SK-N-SH (cell line): ENCODE measurements around the gene FSD2. TPM values are rescaled to one million over a fixed set of nuclear protein-coding genes. Genes with fewer than 3 reads are reported as not detected.

Experiments
- CTCF ChIA-PET: fragments of 300-600, 350-600 bp; formaldehyde crosslinking; extraction: SDS; loops from one replicate; lab custom pipeline; 2021; lab: Yijun Ruan, JAX
- POLR2A ChIA-PET: fragments of 350-600 bp; sonication (Branson Sonifier 250); formaldehyde crosslinking; extraction: SDS; loops from one replicate; lab custom pipeline; 2020; ENCODE audit warnings: antibody characterized with exemption, inconsistent platforms; lab: Yijun Ruan, JAX
- DNase-seq: peaks from one replicate; pipeline ENCODE4 v3.0.0; 2012
- H2AFZ ChIP-seq: fragments of 200-600 bp; sonication (generic); 2 replicates; pipeline ENCODE4 v1.8.1; 2016; ENCODE audit warnings: antibody characterized with exemption, mild to moderate bottlenecking, low read depth
- H3F3A ChIP-seq: fragments of 200-600 bp; sonication (generic); replicated peaks from 2 replicates; pipeline ENCODE3; 2016; ENCODE audit warnings: antibody characterized with exemption, mild to moderate bottlenecking; ENCODE audit not compliant: insufficient read depth
- H3K27ac ChIP-seq, 2 experiments: fragments of 200-500 bp in 1 of 2; fragments of 200-600 bp in 1 of 2; sonication (Bioruptor generic) in 1 of 2; sonication (generic), shearing (Covaris generic) in 1 of 2; 2 replicates each; pipeline versions ENCODE4 v1.5.1 to v1.6.1; 2014 to 2016; ENCODE audit warnings: low read depth in 2 of 2, inconsistent platforms in 1 of 2, low read length in 1 of 2, mild to moderate bottlenecking in 1 of 2, mixed read lengths in 1 of 2
- H3K27me3 ChIP-seq: fragments of 200-600 bp; sonication (generic), shearing (Covaris generic); 2 replicates; pipeline ENCODE4 v1.6.1; 2016; ENCODE audit warnings: mixed run types; ENCODE audit not compliant: insufficient read depth
- H3K36me3 ChIP-seq, 2 experiments: fragments of 200-500 bp in 1 of 2; fragments of 200-600 bp in 1 of 2; sonication (Bioruptor generic) in 1 of 2; sonication (generic) in 1 of 2; replicated peaks in 1 of 2; 2 replicates each; pipeline versions ENCODE3 to v1.5.1; 2014 to 2016; ENCODE audit warnings: low read length in 1 of 2, mild to moderate bottlenecking in 1 of 2; ENCODE audit not compliant: insufficient read depth in 2 of 2, control insufficient read depth in 1 of 2
- H3K4me1 ChIP-seq, 2 experiments: fragments of 200-500 bp in 1 of 2; fragments of 200-600 bp in 1 of 2; sonication (Bioruptor generic) in 1 of 2; sonication (generic), shearing (Covaris generic) in 1 of 2; 2 replicates each; pipeline versions ENCODE4 v1.5.1 to v1.6.1; 2014 to 2016; ENCODE audit warnings: low read depth in 1 of 2, low read length in 1 of 2, mixed run types in 1 of 2; ENCODE audit not compliant: insufficient read depth in 2 of 2, control insufficient read depth in 1 of 2
- H3K4me2 ChIP-seq: fragments of 200-600 bp; sonication (generic), shearing (Covaris generic); 2 replicates; pipeline ENCODE4 v1.6.1; 2017; ENCODE audit warnings: mixed run types
- H3K4me3 ChIP-seq, 2 experiments: fragments of 200-500 bp in 1 of 2; fragments of 200-600 bp in 1 of 2; sonication (Bioruptor generic) in 1 of 2; sonication (generic), shearing (Covaris generic) in 1 of 2; 2 replicates each; pipeline versions ENCODE4 v1.5.1 to v1.8.1; 2014 to 2016; ENCODE audit warnings: low read depth in 2 of 2, inconsistent platforms in 1 of 2, low read length in 1 of 2, mild to moderate bottlenecking in 1 of 2, mixed read lengths in 1 of 2, moderate library complexity in 1 of 2
- H3K79me2 ChIP-seq: fragments of 200-600 bp; sonication (generic); 2 replicates; pipeline ENCODE4 v1.8.1; 2017; ENCODE audit warnings: mild to moderate bottlenecking; ENCODE audit not compliant: insufficient read depth
- H3K9ac ChIP-seq: fragments of 200-600 bp; sonication (generic); 2 replicates; pipeline ENCODE4 v1.6.1; 2017; ENCODE audit warnings: mixed run types
- H3K9me2 ChIP-seq: fragments of 200-600 bp; sonication (generic); 2 replicates; pipeline ENCODE4 v1.6.1; 2017; ENCODE audit warnings: mixed run types
- H3K9me3 ChIP-seq: fragments of 200-600 bp; sonication (generic); 2 replicates; pipeline ENCODE4 v1.6.1; 2017; ENCODE audit warnings: mixed run types, mild to moderate bottlenecking, moderate library complexity
- H4K20me1 ChIP-seq: fragments of 200-600 bp; sonication (generic); 2 replicates; pipeline ENCODE4 v1.6.1; 2017; ENCODE audit warnings: mild to moderate bottlenecking, mixed run types; ENCODE audit not compliant: insufficient read depth
- CHD2 ChIP-seq: fragments of 150-350 bp; IDR thresholded peaks from 2 replicates; pipeline ENCODE4 v1.6.1; 2018; ENCODE audit warnings: low read length; ENCODE audit not compliant: partially characterized antibody
- CTCF ChIP-seq: fragments of 200-600 bp; sonication (generic); IDR thresholded peaks from 2 replicates; pipeline ENCODE4 v1.6.1; 2017; ENCODE audit warnings: antibody characterized with exemption, mild to moderate bottlenecking, moderate library complexity
- ELF1 ChIP-seq: IDR thresholded peaks from 2 replicates; pipeline ENCODE4 v1.4.0; 2012
- FOXJ3 ChIP-seq: sonication (generic); formaldehyde crosslinking; IDR thresholded peaks from 2 replicates; pipeline ENCODE4 v1.5.1; 2020; ENCODE audit warnings: mild to moderate bottlenecking, missing genetic modification reagents
- FOXM1 ChIP-seq: IDR thresholded peaks from 2 replicates; pipeline ENCODE4 v1.4.0; 2012; ENCODE audit warnings: low read depth, mild to moderate bottlenecking
- GABPA ChIP-seq: IDR thresholded peaks from 2 replicates; pipeline ENCODE4 v1.4.0; 2012; ENCODE audit warnings: low read depth, mild to moderate bottlenecking
- GATA2 ChIP-seq: sonication (generic); formaldehyde crosslinking; IDR thresholded peaks from 2 replicates; pipeline ENCODE4 v1.5.0; 2020; ENCODE audit warnings: mild to moderate bottlenecking, missing genetic modification reagents
- MEF2A ChIP-seq: IDR thresholded peaks from 2 replicates; pipeline ENCODE4 v1.4.0; 2012; ENCODE audit warnings: low read depth, borderline replicate concordance
- MXI1 ChIP-seq: IDR thresholded peaks from 2 replicates; pipeline ENCODE4 v1.6.1; 2012; ENCODE audit warnings: mild to moderate bottlenecking, low read depth, low read length, improper control_type of control experiment
- PBX3 ChIP-seq: IDR thresholded peaks from 2 replicates; pipeline ENCODE4; 2012
- POLR2AphosphoS5 ChIP-seq: IDR thresholded peaks from 2 replicates; pipeline ENCODE4 v1.6.1; 2012; ENCODE audit warnings: low read depth, low read length
- RCOR1 ChIP-seq: fragments of 150-350 bp; IDR thresholded peaks from 2 replicates; pipeline ENCODE4 v1.6.1; 2017; ENCODE audit warnings: antibody characterized with exemption, low read length
- REST ChIP-seq: IDR thresholded peaks from 2 replicates; pipeline ENCODE4 v1.6.1; 2012; ENCODE audit warnings: mild to moderate bottlenecking, low read depth, low read length, moderate library complexity
- RXRA ChIP-seq: IDR thresholded peaks from 2 replicates; pipeline ENCODE4 v1.4.0; 2012; ENCODE audit warnings: low read depth, mild to moderate bottlenecking, borderline replicate concordance
- SIN3A ChIP-seq: IDR thresholded peaks from 2 replicates; pipeline ENCODE4 v1.6.1; 2012; ENCODE audit warnings: low read depth, mild to moderate bottlenecking, low read length, moderate library complexity, borderline replicate concordance
- SMC3 ChIP-seq: IDR thresholded peaks from 2 replicates; pipeline ENCODE4 v1.6.1; 2012; ENCODE audit warnings: low read depth, low read length, improper control_type of control experiment
- TCF12 ChIP-seq: IDR thresholded peaks from 2 replicates; pipeline ENCODE4 v1.4.0; 2012
- TEAD4 ChIP-seq: IDR thresholded peaks from 2 replicates; pipeline ENCODE4 v1.4.0; 2012; ENCODE audit warnings: mild to moderate bottlenecking, borderline replicate concordance; ENCODE audit not compliant: insufficient read depth
- YY1 ChIP-seq: IDR thresholded peaks from 2 replicates; pipeline ENCODE4 v1.4.0; 2012; ENCODE audit warnings: low read depth, mild to moderate bottlenecking
- WGBS: methylation state at CpG from one replicate; pipeline ENCODE4 v1.1.6; 2017; ENCODE audit warnings: low lambda C conversion rate; 5-methylcytosine and 5-hydroxymethylcytosine counted together
- polyA plus RNA-seq, 3 experiments: library from polyadenylated mRNA; depleted of rRNA; stranded (reverse); fragments of >200 nt; gene quantifications; 2 replicates each; pipeline ENCODE4 v1.2.3, GENCODE V29; 2012
- TF ChIP-seq, protein P1 (sequence below): fragments of 150-350 bp; IDR thresholded peaks from 2 replicates; pipeline ENCODE4 v1.6.1; 2016; ENCODE audit warnings: mild to moderate bottlenecking, low read depth, low read length
- TF ChIP-seq, protein P2 (sequence below): fragments of 150-350 bp; IDR thresholded peaks from 2 replicates; pipeline ENCODE4 v1.6.1; 2017; ENCODE audit warnings: antibody characterized with exemption, low read length, low read depth, borderline replicate concordance

FSD2 gene
- polyA plus RNA-seq, 1 of the 3 experiments (the other 2 are of a cell fraction): not detected

GRCh38 chr15:82845686-82846085 lies 39.8 kb upstream of the FSD2 start:
- POLR2A ChIA-PET: no interaction called here
- H3F3A ChIP-seq: no peaks in the 10 kb centered on the region
- no peak for DNase-seq
- no peaks in the 10 kb centered on the region for H3K9me3 ChIP-seq
- TF ChIP-seq TCF12 (no peak), RXRA (no peak), MXI1 (no peak), SMC3 (no peak), FOXJ3 (no peak), ELF1 (no peak), FOXM1 (no peak), MEF2A (no peak), TEAD4 (no peak), RCOR1 (no peak), POLR2AphosphoS5 (no peak)
- no peak overlapping the region for H3K27ac ChIP-seq
- no peaks in the 10 kb centered on the region for H3K9me2 ChIP-seq
- no peak overlapping the region for H2AFZ ChIP-seq
- H3K4me2 ChIP-seq: no peak overlapping the region
- CTCF ChIA-PET: no interaction called here
- peaks cover 2 to 7% of the 10 kb centered on the region in 2 experiments for H3K36me3 ChIP-seq
- 73% methylated on average over 7 of the region's 7 CpGs for WGBS
- no peaks in the 10 kb centered on the region for H3K79me2 ChIP-seq
- H3K4me1 ChIP-seq: peaks cover 0 to 14% of the 10 kb centered on the region in 2 experiments; a peak in 1 of 4 replicates
- H3K4me3 ChIP-seq: no peak overlapping the region
- H4K20me1 ChIP-seq: no peaks in the 10 kb centered on the region
- H3K9ac ChIP-seq: no peak overlapping the region
- H3K27me3 ChIP-seq: no peaks in the 10 kb centered on the region

- 80% methylated on average over 3 of the region's 3 CpGs for WGBS
- DNase-seq: no peak
- Histone ChIP-seq H3K27me3 (no peaks in the 10 kb centered on the region), H3K27ac (no peak overlapping the region), H3K9ac (no peak overlapping the region), H3K36me3 (peaks cover 2 to 16% of the 10 kb centered on the region in 2 experiments), H3K79me2 (no peaks in the 10 kb centered on the region), H4K20me1 (no peaks in the 10 kb centered on the region), H3K4me3 (no peak overlapping the region), H2AFZ (no peak overlapping the region), H3K4me1 (no peaks in the 10 kb centered on the region), H3K9me3 (no peaks in the 10 kb centered on the region), H3F3A (no peaks in the 10 kb centered on the region), H3K9me2 (no peaks in the 10 kb centered on the region), H3K4me2 (no peak overlapping the region)
- POLR2A ChIA-PET: no interaction called here
- CTCF ChIA-PET: interaction anchor here (1.4 kb wide), 1 partner anchor 11 kb away, joined by 5 read pairs; no protein-coding TSS in a partner anchor
- TF ChIP-seq GATA2 (no peak), RXRA (no peak), CHD2 (no peak), SMC3 (no peak), GABPA (no peak), FOXJ3 (no peak), YY1 (no peak), REST (no peak), PBX3 (no peak), CTCF (no peak), SIN3A (no peak), ELF1 (no peak)
- TF ChIP-seq, protein P1, sequence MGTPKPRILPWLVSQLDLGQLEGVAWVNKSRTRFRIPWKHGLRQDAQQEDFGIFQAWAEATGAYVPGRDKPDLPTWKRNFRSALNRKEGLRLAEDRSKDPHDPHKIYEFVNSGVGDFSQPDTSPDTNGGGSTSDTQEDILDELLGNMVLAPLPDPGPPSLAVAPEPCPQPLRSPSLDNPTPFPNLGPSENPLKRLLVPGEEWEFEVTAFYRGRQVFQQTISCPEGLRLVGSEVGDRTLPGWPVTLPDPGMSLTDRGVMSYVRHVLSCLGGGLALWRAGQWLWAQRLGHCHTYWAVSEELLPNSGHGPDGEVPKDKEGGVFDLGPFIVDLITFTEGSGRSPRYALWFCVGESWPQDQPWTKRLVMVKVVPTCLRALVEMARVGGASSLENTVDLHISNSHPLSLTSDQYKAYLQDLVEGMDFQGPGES: no peak
- TF ChIP-seq, protein P2, sequence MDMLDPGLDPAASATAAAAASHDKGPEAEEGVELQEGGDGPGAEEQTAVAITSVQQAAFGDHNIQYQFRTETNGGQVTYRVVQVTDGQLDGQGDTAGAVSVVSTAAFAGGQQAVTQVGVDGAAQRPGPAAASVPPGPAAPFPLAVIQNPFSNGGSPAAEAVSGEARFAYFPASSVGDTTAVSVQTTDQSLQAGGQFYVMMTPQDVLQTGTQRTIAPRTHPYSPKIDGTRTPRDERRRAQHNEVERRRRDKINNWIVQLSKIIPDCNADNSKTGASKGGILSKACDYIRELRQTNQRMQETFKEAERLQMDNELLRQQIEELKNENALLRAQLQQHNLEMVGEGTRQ: no peak
These were observed 37.7 kb upstream of the FSD2 start for GRCh38 chr15:82843566-82843965.
